ENCODE results near the gene UBE2V1. TPM values are rescaled to one million over a fixed set of nuclear protein-coding genes. Genes with fewer than 3 reads are reported as not detected.

UBE2V1 gene
- total and polyA plus RNA-seq, 3 experiments from 2014 or later, result 160 to 183 (median 176) TPM

DNA sequence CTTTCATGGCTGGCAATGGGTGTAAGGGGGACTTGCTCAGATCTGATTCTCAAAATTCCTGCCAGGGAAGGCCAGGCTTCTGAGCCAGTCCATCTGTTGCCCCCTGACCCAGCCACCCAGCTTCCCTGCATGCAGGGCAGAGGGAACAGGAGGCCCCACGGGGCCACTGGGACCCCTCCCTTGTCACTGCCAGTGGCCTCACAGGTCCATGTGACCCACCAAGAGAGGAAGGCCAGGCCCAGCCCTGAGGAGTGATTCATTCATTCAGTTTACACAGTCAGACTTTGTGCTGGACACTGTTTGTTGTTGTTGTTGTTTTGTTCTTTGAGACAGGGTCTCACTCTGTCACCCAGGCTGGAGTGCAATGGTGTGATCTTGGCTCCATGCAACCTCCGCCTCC, 39.5 kb downstream of the UBE2V1 start:
- H3K27ac Mint-ChIP-seq, result no peak overlapping the region
- H3K36me3 ChIP-seq (ENCODE audit: insufficient read depth, low read length), result no peaks in the 10 kb centered on the region
- H3K4me3 Mint-ChIP-seq, result no peak overlapping the region
- no peaks in the 10 kb centered on the region for H3K27me3 ChIP-seq (ENCODE audit: insufficient read depth, low read length, poor library complexity, severe bottlenecking)
- DNase-seq, result no peak
- POLR2A ChIA-PET, result no interaction called here
- H3K9me3 Mint-ChIP-seq, result no peaks in the 10 kb centered on the region
- no peaks in the 10 kb centered on the region for H3K9me3 ChIP-seq (ENCODE audit: low read length)
- H3K36me3 Mint-ChIP-seq, result no peaks in the 10 kb centered on the region
- peaks cover 7 to 11% (median 11%) of the 10 kb centered on the region in 3 donors for H3K4me1 Mint-ChIP-seq
- no peak overlapping the region for H3K4me3 ChIP-seq (ENCODE audit: low read length)
- peaks cover 4 to 5% of the 10 kb centered on the region in 2 donors for H3K27me3 Mint-ChIP-seq
- peaks cover 11% of the 10 kb centered on the region for H3K4me1 ChIP-seq (ENCODE audit: insufficient read depth, low read length)
- H3K27ac ChIP-seq (ENCODE audit: low read depth, low read length), result no peak overlapping the region
- CTCF ChIA-PET, result interaction anchor here (1.6 to 7.0 kb wide), 3 partner anchors 10 to 94 kb away, joined by 4 to 150 read pairs (median 38); partner anchors contain the start of gene SNAI1

DNA sequence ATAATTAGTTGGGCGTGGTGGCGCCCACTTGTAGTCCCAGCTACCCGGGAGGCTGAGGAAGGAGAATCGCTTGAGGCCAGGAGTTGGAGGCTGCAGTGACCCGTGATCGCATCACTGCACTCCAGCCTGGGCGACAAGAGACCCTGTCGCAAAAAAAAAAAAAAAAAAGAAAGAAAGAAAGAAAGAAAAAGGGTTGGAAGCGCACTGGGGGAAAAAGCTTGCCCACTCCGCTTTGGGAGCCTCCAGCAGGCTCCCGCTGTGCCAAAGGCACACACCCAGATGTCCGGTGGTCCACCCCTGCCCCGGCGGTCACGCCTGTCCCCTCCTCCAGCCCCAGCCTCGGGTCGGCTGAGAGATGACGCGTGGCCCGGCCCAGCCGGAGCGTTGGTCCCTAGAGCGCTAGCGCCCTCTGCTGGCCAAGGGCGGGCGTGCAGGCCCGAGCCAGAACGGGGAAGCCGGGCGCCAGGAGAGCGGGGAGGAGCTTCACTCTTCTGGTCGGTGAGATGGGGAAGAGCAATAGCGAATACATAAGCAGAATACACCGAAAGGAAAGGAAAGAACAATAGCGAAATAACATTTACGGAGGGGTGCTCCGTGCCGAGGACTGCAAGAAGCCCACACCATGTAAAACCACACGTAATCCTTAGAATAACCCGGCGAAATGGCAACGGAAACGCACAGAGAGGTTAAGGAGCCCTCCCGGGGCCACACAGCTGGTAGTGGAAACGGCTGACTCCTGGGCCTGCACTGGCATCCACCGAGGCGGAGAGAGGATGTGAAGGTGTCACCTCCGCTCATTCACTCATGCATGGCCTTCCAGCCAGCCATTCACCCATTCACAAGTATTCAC, 41.7 kb downstream of the UBE2V1 start:
- Histone ChIP-seq H3K27me3 (ENCODE audit: insufficient read depth, low read length, poor library complexity, severe bottlenecking) (no peaks in the 10 kb centered on the region), H3K4me3 (ENCODE audit: low read length) (peak overlapping the region; percentile 22), H3K27ac (ENCODE audit: low read depth, low read length) (peak overlapping the region; percentile 29), H3K9me3 (ENCODE audit: low read length) (no peaks in the 10 kb centered on the region), H3K4me1 (ENCODE audit: insufficient read depth, low read length) (peaks cover 6% of the 10 kb centered on the region), H3K36me3 (ENCODE audit: insufficient read depth, low read length) (no peaks in the 10 kb centered on the region)
- Mint-ChIP-seq H3K9me3 (no peaks in the 10 kb centered on the region), H3K36me3 (no peaks in the 10 kb centered on the region), H3K4me1 (peaks cover 2 to 6% (median 6%) of the 10 kb centered on the region in 3 donors), H3K27me3 (peaks cover 5 to 7% of the 10 kb centered on the region in 2 donors), H3K4me3 (peak overlapping the region; percentile 24 to 85 (median 63)), H3K27ac (peak overlapping the region in 1 of 8 donors; percentile 17)
- ChIA-PET CTCF (interaction anchor here (0.6 to 7.0 kb wide), 53 partner anchors 10 to 922 kb away, joined by 3 to 150 read pairs (median 4); partner anchors contain the start of genes PEDS1 and SNAI1), POLR2A (interaction anchor here (0.6 to 0.7 kb wide), 2 partner anchors 75 to 854 kb away, joined by 3 read pairs; no protein-coding TSS in a partner anchor)
- DNase-seq, result peak; percentile 80 to 88 (median 85)

DNA sequence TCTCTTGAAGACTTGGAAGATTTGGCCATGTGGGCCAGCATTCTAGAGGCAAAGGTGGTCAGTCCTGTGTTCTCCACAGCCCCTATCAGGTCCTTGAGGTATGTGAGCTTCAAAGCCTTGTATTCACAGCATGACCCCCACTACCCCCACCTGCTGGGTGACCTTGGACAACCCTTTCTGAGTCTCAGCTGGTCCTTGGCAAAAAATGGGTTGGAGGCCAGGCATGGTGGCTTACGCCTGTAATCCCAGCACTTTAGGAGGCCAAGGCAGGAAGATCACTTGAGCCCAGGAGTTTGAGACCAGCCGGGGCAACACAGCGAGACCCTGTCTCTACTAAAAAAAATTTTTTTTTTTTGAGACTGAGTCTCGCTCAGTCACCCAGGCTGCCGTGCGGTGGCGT, 42.6 kb downstream of the UBE2V1 start:
- Mint-ChIP-seq H3K27me3 (peaks cover 5% of the 10 kb centered on the region in 2 donors), H3K36me3 (no peaks in the 10 kb centered on the region), H3K9me3 (no peaks in the 10 kb centered on the region), H3K27ac (no peak overlapping the region), H3K4me1 (peaks cover 2 to 6% (median 6%) of the 10 kb centered on the region in 3 donors), H3K4me3 (no peak overlapping the region)
- no peaks in the 10 kb centered on the region for H3K36me3 ChIP-seq (ENCODE audit: insufficient read depth, low read length)
- no peaks in the 10 kb centered on the region for H3K27me3 ChIP-seq (ENCODE audit: insufficient read depth, low read length, poor library complexity, severe bottlenecking)
- no peak overlapping the region for H3K4me3 ChIP-seq (ENCODE audit: low read length)
- no peak for DNase-seq
- H3K27ac ChIP-seq (ENCODE audit: low read depth, low read length), result no peak overlapping the region
- H3K9me3 ChIP-seq (ENCODE audit: low read length), result no peaks in the 10 kb centered on the region
- POLR2A ChIA-PET, result interaction anchor here (0.7 kb wide), 1 partner anchor 76 kb away, joined by 3 read pairs; no protein-coding TSS in a partner anchor
- CTCF ChIA-PET, result interaction anchor here (0.6 to 7.0 kb wide), 14 partner anchors 9 to 923 kb away, joined by 3 to 150 read pairs (median 6); partner anchors contain the start of genes PEDS1 and SNAI1
- H3K4me1 ChIP-seq (ENCODE audit: insufficient read depth, low read length), result peaks cover 4% of the 10 kb centered on the region

DNA sequence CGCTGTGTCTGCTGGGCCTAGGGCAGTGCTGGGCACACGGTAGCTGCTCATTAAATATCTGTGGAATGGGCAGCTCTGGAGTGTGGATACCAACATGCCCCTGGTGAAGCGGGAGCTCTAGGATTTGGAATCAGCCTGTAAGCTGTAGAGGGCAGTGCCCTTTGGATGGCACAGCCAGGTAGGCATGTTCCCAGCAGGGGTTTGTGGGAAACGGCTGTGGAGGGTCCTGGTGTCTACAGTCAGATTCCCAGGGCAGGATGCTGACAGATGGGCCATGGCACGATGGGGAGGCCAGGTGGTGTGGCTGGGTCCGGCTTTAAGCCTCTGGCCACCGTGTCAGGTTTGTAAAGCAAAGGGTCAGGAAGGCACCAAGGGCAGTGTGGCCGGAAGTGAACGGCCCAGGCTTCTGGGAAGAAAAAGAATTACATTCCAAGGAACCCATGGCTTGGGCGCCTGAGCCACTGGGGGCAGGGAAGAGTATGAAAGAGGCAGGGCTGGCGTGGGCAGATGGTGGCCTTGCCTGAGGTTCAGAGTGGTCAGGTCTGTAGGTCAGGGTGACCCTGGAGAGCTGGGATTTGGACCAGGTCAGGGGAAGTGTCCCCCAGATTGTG, 44.8 kb downstream of the UBE2V1 start:
- no peak for DNase-seq
- peaks cover 2 to 6% (median 6%) of the 10 kb centered on the region in 3 donors for H3K4me1 Mint-ChIP-seq
- POLR2A ChIA-PET, result no interaction called here

DNA sequence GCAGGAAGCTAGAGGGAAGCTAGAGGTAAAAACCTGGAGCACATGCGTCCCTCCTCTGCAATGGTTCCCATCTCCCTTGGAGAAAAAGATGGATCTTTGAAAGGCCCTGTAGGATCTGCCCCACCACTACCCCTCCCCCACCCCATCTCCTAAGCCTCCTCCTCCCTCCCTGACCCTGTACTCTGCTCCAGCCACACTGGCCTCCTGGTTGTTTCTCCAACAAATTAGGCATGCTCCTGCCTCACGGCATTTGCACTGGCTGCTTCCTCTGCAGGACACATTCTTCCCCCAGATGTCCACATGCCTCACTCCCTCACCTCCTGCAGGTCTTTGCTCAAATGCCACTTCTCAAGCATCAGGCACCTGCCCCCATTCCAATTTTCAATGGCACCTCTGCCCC, 45.5 kb downstream of the UBE2V1 start:
- Mint-ChIP-seq H3K27me3 (peaks cover 5% of the 10 kb centered on the region in 2 donors), H3K27ac (no peak overlapping the region), H3K36me3 (no peaks in the 10 kb centered on the region), H3K9me3 (no peaks in the 10 kb centered on the region), H3K4me3 (no peak overlapping the region), H3K4me1 (peaks cover 2 to 6% (median 6%) of the 10 kb centered on the region in 3 donors)
- CTCF ChIA-PET, result no interaction called here
- Histone ChIP-seq H3K9me3 (ENCODE audit: low read length) (no peaks in the 10 kb centered on the region), H3K27me3 (ENCODE audit: insufficient read depth, low read length, poor library complexity, severe bottlenecking) (no peaks in the 10 kb centered on the region), H3K4me1 (ENCODE audit: insufficient read depth, low read length) (peaks cover 4% of the 10 kb centered on the region), H3K27ac (ENCODE audit: low read depth, low read length) (no peak overlapping the region), H3K36me3 (ENCODE audit: insufficient read depth, low read length) (no peaks in the 10 kb centered on the region), H3K4me3 (ENCODE audit: low read length) (no peak overlapping the region)
- DNase-seq, result no peak
- POLR2A ChIA-PET, result no interaction called here

More for the DNA sequence above, 44.8 kb downstream of the UBE2V1 start:
- Mint-ChIP-seq H3K4me3 (no peak overlapping the region), H3K27me3 (peaks cover 5% of the 10 kb centered on the region in 2 donors), H3K9me3 (no peaks in the 10 kb centered on the region), H3K36me3 (no peaks in the 10 kb centered on the region), H3K27ac (no peak overlapping the region)
- Histone ChIP-seq H3K4me1 (ENCODE audit: insufficient read depth, low read length) (peaks cover 4% of the 10 kb centered on the region), H3K27ac (ENCODE audit: low read depth, low read length) (no peak overlapping the region), H3K4me3 (ENCODE audit: low read length) (no peak overlapping the region), H3K36me3 (ENCODE audit: insufficient read depth, low read length) (no peaks in the 10 kb centered on the region), H3K9me3 (ENCODE audit: low read length) (no peaks in the 10 kb centered on the region), H3K27me3 (ENCODE audit: insufficient read depth, low read length, poor library complexity, severe bottlenecking) (no peaks in the 10 kb centered on the region)
- CTCF ChIA-PET, result interaction anchor here (1.1 to 7.0 kb wide), 2 partner anchors 10 to 89 kb away, joined by 3 to 150 read pairs; partner anchors contain the start of gene SNAI1

DNA sequence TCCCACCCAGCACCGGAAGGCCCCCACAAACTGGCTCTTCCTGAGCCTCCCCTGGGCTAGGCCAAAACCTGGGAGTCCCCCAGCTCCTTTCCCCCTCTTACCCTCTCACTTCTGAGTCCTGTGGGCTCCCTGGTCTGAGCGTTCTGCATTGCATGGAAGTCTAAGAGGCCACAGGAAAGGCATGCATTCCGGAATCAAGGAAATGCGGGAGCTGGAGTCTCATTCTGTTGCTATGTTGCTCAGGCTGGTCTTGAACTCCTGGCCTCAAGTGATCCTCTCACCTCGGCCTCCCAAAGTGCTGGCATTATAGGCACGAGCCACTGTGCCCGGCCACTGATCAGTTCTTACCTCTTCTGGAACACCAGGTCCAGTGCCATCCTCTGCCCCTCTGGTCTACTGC, 45.9 kb downstream of the UBE2V1 start:
- Mint-ChIP-seq H3K27ac (no peak overlapping the region), H3K9me3 (no peaks in the 10 kb centered on the region), H3K4me1 (peaks cover 2 to 6% (median 6%) of the 10 kb centered on the region in 3 donors), H3K4me3 (no peak overlapping the region), H3K36me3 (no peaks in the 10 kb centered on the region), H3K27me3 (peaks cover 5% of the 10 kb centered on the region in 2 donors)
- Histone ChIP-seq H3K27me3 (ENCODE audit: insufficient read depth, low read length, poor library complexity, severe bottlenecking) (no peaks in the 10 kb centered on the region), H3K4me3 (ENCODE audit: low read length) (no peak overlapping the region), H3K36me3 (ENCODE audit: insufficient read depth, low read length) (no peaks in the 10 kb centered on the region), H3K9me3 (ENCODE audit: low read length) (no peaks in the 10 kb centered on the region), H3K4me1 (ENCODE audit: insufficient read depth, low read length) (peaks cover 4% of the 10 kb centered on the region), H3K27ac (ENCODE audit: low read depth, low read length) (no peak overlapping the region)
- CTCF ChIA-PET, result no interaction called here
- POLR2A ChIA-PET, result no interaction called here
- no peak for DNase-seq

DNA sequence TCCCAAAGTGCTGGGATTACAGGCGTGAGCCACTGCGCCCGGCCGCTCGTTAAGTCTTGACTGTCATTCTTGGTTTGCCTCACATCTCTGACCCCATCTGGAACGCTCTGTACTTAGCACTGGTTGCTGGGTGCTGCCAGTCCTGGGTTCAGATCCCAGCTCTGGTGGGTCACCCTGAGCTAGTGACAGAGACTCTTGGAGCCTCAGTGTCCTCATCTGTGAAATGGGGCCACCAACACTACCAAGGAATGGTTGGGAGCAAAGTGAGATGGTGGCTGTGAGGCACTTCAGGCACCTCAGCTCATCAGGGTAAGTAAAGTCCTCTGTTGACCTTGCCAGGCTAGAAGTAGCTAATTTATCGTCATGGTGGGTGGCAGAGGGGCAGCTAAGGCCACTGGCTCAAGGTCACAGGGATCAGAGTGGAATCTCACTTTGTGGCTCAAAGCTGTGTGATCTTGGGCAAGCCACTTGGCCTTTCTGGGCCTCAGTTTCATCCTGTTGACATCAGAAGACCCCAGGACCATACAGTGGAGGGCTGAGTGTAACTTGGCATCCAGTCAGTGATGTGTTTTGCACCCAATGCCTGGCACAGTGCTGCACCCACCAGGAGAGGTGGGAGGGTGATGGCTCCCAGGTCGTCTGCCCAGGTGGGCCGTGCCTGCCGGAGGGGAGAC, 46.7 kb downstream of the UBE2V1 start:
- ChIA-PET CTCF (no interaction called here), POLR2A (interaction anchor here (0.7 kb wide), 1 partner anchor 105 kb away, joined by 5 read pairs; no protein-coding TSS in a partner anchor)
- no peak overlapping the region for H3K4me3 Mint-ChIP-seq
- H3K9me3 ChIP-seq (ENCODE audit: low read length), result no peaks in the 10 kb centered on the region
- H3K36me3 Mint-ChIP-seq, result no peaks in the 10 kb centered on the region
- peaks cover under 1 to 2% (median 1%) of the 10 kb centered on the region in 3 donors for H3K4me1 Mint-ChIP-seq
- H3K9me3 Mint-ChIP-seq, result no peaks in the 10 kb centered on the region
- H3K4me1 ChIP-seq (ENCODE audit: insufficient read depth, low read length), result no peaks in the 10 kb centered on the region
- no peak overlapping the region for H3K4me3 ChIP-seq (ENCODE audit: low read length)
- H3K36me3 ChIP-seq (ENCODE audit: insufficient read depth, low read length), result no peaks in the 10 kb centered on the region
- peaks cover 5% of the 10 kb centered on the region in 2 donors for H3K27me3 Mint-ChIP-seq
- no peak overlapping the region for H3K27ac ChIP-seq (ENCODE audit: low read depth, low read length)
- H3K27me3 ChIP-seq (ENCODE audit: insufficient read depth, low read length, poor library complexity, severe bottlenecking), result no peaks in the 10 kb centered on the region
- no peak overlapping the region for H3K27ac Mint-ChIP-seq
- DNase-seq, result no peak
